Activated CD8-positive, alpha-beta memory T cell treated with anti-CD3 and anti-CD28 coated beads for 36 hours (primary cell): Measurements from ENCODE around the gene SLC22A4. TPM values are rescaled to one million over a fixed set of nuclear protein-coding genes. Genes with fewer than 3 reads are reported as not detected.

Source experiments
- CTCF ChIA-PET: fragments of 350-600 bp; sonication (Branson Sonifier 250); formaldehyde crosslinking; loops from one replicate; lab custom pipeline; 2021; ENCODE audit warnings: antibody characterized with exemption; lab: Charles Lee
- POLR2A ChIA-PET: fragments of 350-600 bp; sonication (Branson Sonifier 250); formaldehyde crosslinking; loops from one replicate; lab custom pipeline; 2021; ENCODE audit warnings: antibody characterized with exemption; lab: Charles Lee
- total RNA-seq, 2 experiments: library from RNA; stranded (reverse); gene quantifications; one replicate each; pipeline ENCODE4 v1.2.3, GENCODE V29; 2021

The SLC22A4 gene
- total RNA-seq, 2 experiments from 2014 or later, result 1.6 to 2.2 TPM

- POLR2A ChIA-PET, result interaction anchor here (0.7 to 2.1 kb wide), 10 partner anchors 21 to 218 kb away, joined by 3 to 11 read pairs (median 4); partner anchors contain the start of genes IRF1 and SLC22A5
- CTCF ChIA-PET, result interaction anchor here (0.6 to 1.9 kb wide), 6 partner anchors 12 to 205 kb away, joined by 3 to 7 read pairs (median 4); no protein-coding TSS in a partner anchor
These were observed 865 bp upstream of the SLC22A4 start for GRCh38 chr5:132293066-132293991.

- POLR2A ChIA-PET, result interaction anchor here (0.9 to 2.1 kb wide), 5 partner anchors 31 to 201 kb away, joined by 3 to 11 read pairs (median 4); partner anchors contain the start of genes IRF1 and P4HA2
- CTCF ChIA-PET, result interaction anchor here (1.4 to 1.9 kb wide), 2 partner anchors 14 to 23 kb away, joined by 3 to 7 read pairs; no protein-coding TSS in a partner anchor
These were observed 722 bp downstream of the SLC22A4 start for GRCh38 chr5:132294728-132295504.

- POLR2A ChIA-PET, result no interaction called here
These were observed 1.6 kb downstream of the SLC22A4 start for GRCh38 chr5:132295505-132296411.

GRCh38 chr5:132296412-132297016 lies 2.3 kb downstream of the SLC22A4 start:
- ChIA-PET POLR2A (no interaction called here), CTCF (interaction anchor here (0.6 kb wide), 1 partner anchor 67 kb away, joined by 6 read pairs; no protein-coding TSS in a partner anchor)

More at GRCh38 chr5:132295505-132296411, 1.6 kb downstream of the SLC22A4 start:
- CTCF ChIA-PET, result interaction anchor here (0.6 to 1.4 kb wide), 2 partner anchors 13 to 66 kb away, joined by 3 to 6 read pairs; no protein-coding TSS in a partner anchor

- ChIA-PET CTCF (no interaction called here), POLR2A (no interaction called here)
These were observed 3.2 kb downstream of the SLC22A4 start for GRCh38 chr5:132297211-132297940.

- POLR2A ChIA-PET, result no interaction called here
- CTCF ChIA-PET, result no interaction called here
These were observed 4.4 kb downstream of the SLC22A4 start for GRCh38 chr5:132298298-132299212.

GRCh38 chr5:132299917-132300316 lies 5.7 kb downstream of the SLC22A4 start:
- CTCF ChIA-PET, result no interaction called here
- POLR2A ChIA-PET, result no interaction called here

GRCh38 chr5:132300577-132301343 lies 6.6 kb downstream of the SLC22A4 start:
- CTCF ChIA-PET, result no interaction called here
- POLR2A ChIA-PET, result no interaction called here

GRCh38 chr5:132301344-132302271 lies 7.4 kb downstream of the SLC22A4 start:
- CTCF ChIA-PET, result no interaction called here
- POLR2A ChIA-PET, result no interaction called here

- CTCF ChIA-PET, result interaction anchor here (1.2 kb wide), 1 partner anchor 237 kb away, joined by 3 read pairs; no protein-coding TSS in a partner anchor
- POLR2A ChIA-PET, result no interaction called here
These were observed 8.2 kb downstream of the SLC22A4 start for GRCh38 chr5:132302413-132302812.

GRCh38 chr5:132303589-132303988 lies 9.4 kb downstream of the SLC22A4 start:
- CTCF ChIA-PET, result interaction anchor here (1.2 to 1.6 kb wide), 2 partner anchors 66 to 238 kb away, joined by 3 to 6 read pairs; no protein-coding TSS in a partner anchor
- POLR2A ChIA-PET, result no interaction called here

- POLR2A ChIA-PET, result no interaction called here
- CTCF ChIA-PET, result no interaction called here
These were observed 11.2 kb downstream of the SLC22A4 start for GRCh38 chr5:132305420-132305819.

- ChIA-PET CTCF (interaction anchor here (1.0 to 1.1 kb wide), 2 partner anchors 14 to 37 kb away, joined by 3 read pairs; partner anchors contain the start of gene SLC22A4), POLR2A (no interaction called here)
These were observed 14.5 kb downstream of the SLC22A4 start for GRCh38 chr5:132308701-132309100.

GRCh38 chr5:132309679-132310078 lies 15.5 kb downstream of the SLC22A4 start:
- ChIA-PET CTCF (no interaction called here), POLR2A (no interaction called here)
